Panc1 (cell line): Measurements from ENCODE around the gene FRMD8.

Experiments used
- SIN3A ChIP-seq: IDR thresholded peaks from 2 replicates; pipeline ENCODE4 v1.6.1; 2012; ENCODE audit warnings: low read depth, mild to moderate bottlenecking, low read length, moderate library complexity, borderline replicate concordance; ENCODE audit not compliant: insufficient read depth
- TF ChIP-seq, protein P1 (sequence below): fragments of 450-650 bp; IDR thresholded peaks from 2 replicates; pipeline ENCODE4 v1.5.1; 2017; ENCODE audit warnings: mild to moderate bottlenecking
- TF ChIP-seq, protein P2 (sequence below), 2 experiments: IDR thresholded peaks; 2 replicates each; pipeline ENCODE4 v1.6.1; 2011 to 2012; ENCODE audit warnings: low read depth in 2 of 2, control low read depth in 1 of 2, low read length in 1 of 2, mild to moderate bottlenecking in 1 of 2, moderate library complexity in 1 of 2; ENCODE audit not compliant: insufficient read depth in 1 of 2

DNA sequence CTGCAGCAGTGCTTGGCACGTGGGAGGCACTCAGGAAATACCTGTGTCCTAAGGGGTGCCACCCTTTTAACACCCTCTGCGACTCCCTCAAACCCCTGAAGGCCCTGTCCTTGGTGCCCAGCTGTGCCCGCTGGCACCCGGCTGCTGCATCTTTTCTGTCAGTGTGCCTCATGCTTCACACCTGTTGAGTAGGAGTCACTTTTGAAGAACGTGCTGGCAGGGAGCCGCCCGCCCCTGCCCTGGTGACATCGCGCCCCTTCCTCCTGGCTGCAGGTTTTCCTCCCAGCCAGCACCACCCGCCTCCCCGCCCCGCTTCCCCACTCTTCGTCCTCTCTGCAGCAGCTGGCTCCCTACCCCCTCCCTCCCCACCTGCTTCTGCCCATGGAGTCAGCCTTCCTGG lies 17.8 kb downstream of the FRMD8 start:
- TF ChIP-seq, protein P1, sequence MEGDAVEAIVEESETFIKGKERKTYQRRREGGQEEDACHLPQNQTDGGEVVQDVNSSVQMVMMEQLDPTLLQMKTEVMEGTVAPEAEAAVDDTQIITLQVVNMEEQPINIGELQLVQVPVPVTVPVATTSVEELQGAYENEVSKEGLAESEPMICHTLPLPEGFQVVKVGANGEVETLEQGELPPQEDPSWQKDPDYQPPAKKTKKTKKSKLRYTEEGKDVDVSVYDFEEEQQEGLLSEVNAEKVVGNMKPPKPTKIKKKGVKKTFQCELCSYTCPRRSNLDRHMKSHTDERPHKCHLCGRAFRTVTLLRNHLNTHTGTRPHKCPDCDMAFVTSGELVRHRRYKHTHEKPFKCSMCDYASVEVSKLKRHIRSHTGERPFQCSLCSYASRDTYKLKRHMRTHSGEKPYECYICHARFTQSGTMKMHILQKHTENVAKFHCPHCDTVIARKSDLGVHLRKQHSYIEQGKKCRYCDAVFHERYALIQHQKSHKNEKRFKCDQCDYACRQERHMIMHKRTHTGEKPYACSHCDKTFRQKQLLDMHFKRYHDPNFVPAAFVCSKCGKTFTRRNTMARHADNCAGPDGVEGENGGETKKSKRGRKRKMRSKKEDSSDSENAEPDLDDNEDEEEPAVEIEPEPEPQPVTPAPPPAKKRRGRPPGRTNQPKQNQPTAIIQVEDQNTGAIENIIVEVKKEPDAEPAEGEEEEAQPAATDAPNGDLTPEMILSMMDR, result no peak
- TF ChIP-seq, protein P2, sequence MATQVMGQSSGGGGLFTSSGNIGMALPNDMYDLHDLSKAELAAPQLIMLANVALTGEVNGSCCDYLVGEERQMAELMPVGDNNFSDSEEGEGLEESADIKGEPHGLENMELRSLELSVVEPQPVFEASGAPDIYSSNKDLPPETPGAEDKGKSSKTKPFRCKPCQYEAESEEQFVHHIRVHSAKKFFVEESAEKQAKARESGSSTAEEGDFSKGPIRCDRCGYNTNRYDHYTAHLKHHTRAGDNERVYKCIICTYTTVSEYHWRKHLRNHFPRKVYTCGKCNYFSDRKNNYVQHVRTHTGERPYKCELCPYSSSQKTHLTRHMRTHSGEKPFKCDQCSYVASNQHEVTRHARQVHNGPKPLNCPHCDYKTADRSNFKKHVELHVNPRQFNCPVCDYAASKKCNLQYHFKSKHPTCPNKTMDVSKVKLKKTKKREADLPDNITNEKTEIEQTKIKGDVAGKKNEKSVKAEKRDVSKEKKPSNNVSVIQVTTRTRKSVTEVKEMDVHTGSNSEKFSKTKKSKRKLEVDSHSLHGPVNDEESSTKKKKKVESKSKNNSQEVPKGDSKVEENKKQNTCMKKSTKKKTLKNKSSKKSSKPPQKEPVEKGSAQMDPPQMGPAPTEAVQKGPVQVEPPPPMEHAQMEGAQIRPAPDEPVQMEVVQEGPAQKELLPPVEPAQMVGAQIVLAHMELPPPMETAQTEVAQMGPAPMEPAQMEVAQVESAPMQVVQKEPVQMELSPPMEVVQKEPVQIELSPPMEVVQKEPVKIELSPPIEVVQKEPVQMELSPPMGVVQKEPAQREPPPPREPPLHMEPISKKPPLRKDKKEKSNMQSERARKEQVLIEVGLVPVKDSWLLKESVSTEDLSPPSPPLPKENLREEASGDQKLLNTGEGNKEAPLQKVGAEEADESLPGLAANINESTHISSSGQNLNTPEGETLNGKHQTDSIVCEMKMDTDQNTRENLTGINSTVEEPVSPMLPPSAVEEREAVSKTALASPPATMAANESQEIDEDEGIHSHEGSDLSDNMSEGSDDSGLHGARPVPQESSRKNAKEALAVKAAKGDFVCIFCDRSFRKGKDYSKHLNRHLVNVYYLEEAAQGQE (IDR thresholded peaks at IDR 0.05; ENCODE audit: insufficient read depth in 1 of 2, low read depth in 2 of 2, low read length in 1 of 2), result no peak
- TF ChIP-seq SIN3A, result no peak
